HG02642 (cell line): Measurements from ENCODE around the gene MS4A8.
"Not testable (repeated sequence)": the region's sequence is repeated elsewhere in the genome, so short reads cannot be mapped to it uniquely, and the experiment has no call there.

Source experiments
- ATAC-seq: cut with Tn5 transposase; IDR thresholded peaks from one replicate; pipeline ENCODE4 v1.9.1; 2021; ENCODE audit warnings: mild to moderate bottlenecking; ENCODE audit not compliant: unreplicated experiment, poor library complexity

MS4A8 gene

GRCh38 chr11:60720460-60720859 is 21.0 kb downstream of the MS4A8 start:
- no peak for ATAC-seq

- no peak for ATAC-seq
These were observed 25.0 kb downstream of the MS4A8 start, which contains the start of gene MS4A18 for GRCh38 chr11:60724420-60724819. MS4A18 (plus strand) TSS chr11:60724720.

GRCh38 chr11:60725592-60725991 is 26.2 kb downstream of the MS4A8 start:
- ATAC-seq: no peak

- ATAC-seq: no peak
These were observed 32.2 kb downstream of the MS4A8 start for GRCh38 chr11:60731586-60731985.

- ATAC-seq: no peak
These were observed 34.9 kb downstream of the MS4A8 start for GRCh38 chr11:60734279-60734678.

GRCh38 chr11:60739114-60739513 is 39.7 kb downstream of the MS4A8 start:
- no peak for ATAC-seq

- ATAC-seq: no peak
These were observed 41.2 kb downstream of the MS4A8 start for GRCh38 chr11:60740573-60740972.

GRCh38 chr11:60741421-60741820 is 42.0 kb downstream of the MS4A8 start:
- no peak for ATAC-seq

GRCh38 chr11:60743058-60743457 is 43.6 kb downstream of the MS4A8 start:
- no peak for ATAC-seq

GRCh38 chr11:60744114-60744513 is 44.7 kb downstream of the MS4A8 start:
- no peak for ATAC-seq

GRCh38 chr11:60747359-60747873 is 48.0 kb downstream of the MS4A8 start:
- ATAC-seq: no peak

- ATAC-seq: no peak
These were observed 48.8 kb downstream of the MS4A8 start for GRCh38 chr11:60748225-60748624.

GRCh38 chr11:60748821-60749220 is 49.4 kb downstream of the MS4A8 start:
- ATAC-seq: no peak

GRCh38 chr11:60750911-60751310 is 51.5 kb downstream of the MS4A8 start:
- no peak for ATAC-seq

GRCh38 chr11:60753309-60753708 is 53.9 kb downstream of the MS4A8 start:
- ATAC-seq: no peak

GRCh38 chr11:60754887-60755286 is 55.5 kb downstream of the MS4A8 start:
- ATAC-seq: no peak

GRCh38 chr11:60756307-60757032 is 57.1 kb downstream of the MS4A8 start, which contains the start of gene MS4A15:
MS4A15 (plus strand) TSS chr11:60756867; CDS start chr11:60763734, 6,867 bp downstream.
- ATAC-seq: no peak

- ATAC-seq: no peak
These were observed 57.9 kb downstream of the MS4A8 start for GRCh38 chr11:60757231-60757800.

GRCh38 chr11:60758671-60759070 is 59.3 kb downstream of the MS4A8 start:
- ATAC-seq: not testable (repeated sequence)

GRCh38 chr11:60759438-60760225 is 60.2 kb downstream of the MS4A8 start:
- not testable (repeated sequence) for ATAC-seq
